ENCODE data around the gene FAM43B.

Gene FAM43B

GRCh38 chr1:20546637-20547036 is 5.7 kb upstream of the FAM43B start:
- TF ChIP-seq, protein P1, sequence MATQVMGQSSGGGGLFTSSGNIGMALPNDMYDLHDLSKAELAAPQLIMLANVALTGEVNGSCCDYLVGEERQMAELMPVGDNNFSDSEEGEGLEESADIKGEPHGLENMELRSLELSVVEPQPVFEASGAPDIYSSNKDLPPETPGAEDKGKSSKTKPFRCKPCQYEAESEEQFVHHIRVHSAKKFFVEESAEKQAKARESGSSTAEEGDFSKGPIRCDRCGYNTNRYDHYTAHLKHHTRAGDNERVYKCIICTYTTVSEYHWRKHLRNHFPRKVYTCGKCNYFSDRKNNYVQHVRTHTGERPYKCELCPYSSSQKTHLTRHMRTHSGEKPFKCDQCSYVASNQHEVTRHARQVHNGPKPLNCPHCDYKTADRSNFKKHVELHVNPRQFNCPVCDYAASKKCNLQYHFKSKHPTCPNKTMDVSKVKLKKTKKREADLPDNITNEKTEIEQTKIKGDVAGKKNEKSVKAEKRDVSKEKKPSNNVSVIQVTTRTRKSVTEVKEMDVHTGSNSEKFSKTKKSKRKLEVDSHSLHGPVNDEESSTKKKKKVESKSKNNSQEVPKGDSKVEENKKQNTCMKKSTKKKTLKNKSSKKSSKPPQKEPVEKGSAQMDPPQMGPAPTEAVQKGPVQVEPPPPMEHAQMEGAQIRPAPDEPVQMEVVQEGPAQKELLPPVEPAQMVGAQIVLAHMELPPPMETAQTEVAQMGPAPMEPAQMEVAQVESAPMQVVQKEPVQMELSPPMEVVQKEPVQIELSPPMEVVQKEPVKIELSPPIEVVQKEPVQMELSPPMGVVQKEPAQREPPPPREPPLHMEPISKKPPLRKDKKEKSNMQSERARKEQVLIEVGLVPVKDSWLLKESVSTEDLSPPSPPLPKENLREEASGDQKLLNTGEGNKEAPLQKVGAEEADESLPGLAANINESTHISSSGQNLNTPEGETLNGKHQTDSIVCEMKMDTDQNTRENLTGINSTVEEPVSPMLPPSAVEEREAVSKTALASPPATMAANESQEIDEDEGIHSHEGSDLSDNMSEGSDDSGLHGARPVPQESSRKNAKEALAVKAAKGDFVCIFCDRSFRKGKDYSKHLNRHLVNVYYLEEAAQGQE (IDR thresholded peaks at IDR 0.05; ENCODE audit: insufficient read depth in 1 of 2, low read depth in 2 of 2, low read length in 2 of 2) = no peak

GRCh38 chr1:20551161-20551560 is 1.2 kb upstream of the FAM43B start:
- TF ChIP-seq TAF1 (IDR thresholded peaks at IDR 0.05; ENCODE audit: borderline replicate concordance, insufficient read depth, low read length) = no peak
- no peak for TF ChIP-seq SIN3A (IDR thresholded peaks at IDR 0.05; ENCODE audit: borderline replicate concordance, insufficient read depth, low read length)
- TF ChIP-seq, protein P1 (IDR thresholded peaks at IDR 0.05; ENCODE audit: insufficient read depth in 1 of 2, low read depth in 2 of 2, low read length in 2 of 2) = no peak
- no peak for TF ChIP-seq FOXP2 (optimal IDR thresholded peaks at IDR 0.05; ENCODE audit: borderline replicate concordance, extremely low read depth, extremely low read length, insufficient read depth)
- no peak for TF ChIP-seq POLR2AphosphoS5 (IDR thresholded peaks at IDR 0.05; ENCODE audit: low read depth, low read length)

- TF ChIP-seq POLR2AphosphoS5 (IDR thresholded peaks at IDR 0.05; ENCODE audit: low read depth, low read length) (no peak), SIN3A (IDR thresholded peaks at IDR 0.05; ENCODE audit: borderline replicate concordance, insufficient read depth, low read length) (no peak)
These were observed 514 bp downstream of the FAM43B start for GRCh38 chr1:20552728-20553445.

GRCh38 chr1:20555025-20555757 is 2.8 kb downstream of the FAM43B start:
- TF ChIP-seq POLR2AphosphoS5 (IDR thresholded peaks at IDR 0.05; ENCODE audit: low read depth, low read length) (no peak), TAF1 (IDR thresholded peaks at IDR 0.05; ENCODE audit: borderline replicate concordance, insufficient read depth, low read length) (no peak)

GRCh38 chr1:20555758-20556120 is 3.4 kb downstream of the FAM43B start:
- TF ChIP-seq TAF1 (IDR thresholded peaks at IDR 0.05; ENCODE audit: borderline replicate concordance, insufficient read depth, low read length) = no peak
- TF ChIP-seq FOXP2 (optimal IDR thresholded peaks at IDR 0.05; ENCODE audit: borderline replicate concordance, extremely low read depth, extremely low read length, insufficient read depth) = no peak
- TF ChIP-seq, protein P1 (IDR thresholded peaks at IDR 0.05; ENCODE audit: insufficient read depth in 1 of 2, low read depth in 2 of 2, low read length in 2 of 2) = no peak
- TF ChIP-seq SIN3A (IDR thresholded peaks at IDR 0.05; ENCODE audit: borderline replicate concordance, insufficient read depth, low read length) = no peak
- TF ChIP-seq POLR2AphosphoS5 (IDR thresholded peaks at IDR 0.05; ENCODE audit: low read depth, low read length) = no peak

DNA sequence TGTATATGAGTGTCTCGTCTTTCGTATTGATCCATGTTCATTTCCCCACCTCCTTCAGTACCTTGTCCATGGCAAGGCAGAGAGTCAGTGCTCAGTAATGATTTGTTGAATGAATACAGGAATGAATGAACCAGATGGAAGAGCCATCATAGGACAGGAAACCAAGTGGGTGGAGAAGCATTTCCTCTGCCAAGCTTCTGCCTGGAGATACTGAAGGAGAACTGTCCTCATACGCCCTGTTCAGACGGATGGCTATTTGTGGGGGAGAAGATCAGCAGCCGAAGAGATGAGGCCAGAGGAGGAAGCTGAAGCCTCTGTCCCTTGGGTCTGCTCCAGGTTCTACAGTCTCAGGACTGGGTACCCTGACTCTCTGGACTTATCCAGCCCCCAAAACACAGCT is 5.8 kb downstream of the FAM43B start:
- TF ChIP-seq FOXP2 (optimal IDR thresholded peaks at IDR 0.05; ENCODE audit: borderline replicate concordance, extremely low read depth, extremely low read length, insufficient read depth) = no peak
- TF ChIP-seq, protein P1 (IDR thresholded peaks at IDR 0.05; ENCODE audit: insufficient read depth in 1 of 2, low read depth in 2 of 2, low read length in 2 of 2) = no peak
- TF ChIP-seq TAF1 (IDR thresholded peaks at IDR 0.05; ENCODE audit: borderline replicate concordance, insufficient read depth, low read length) = no peak
- no peak for TF ChIP-seq POLR2AphosphoS5 (IDR thresholded peaks at IDR 0.05; ENCODE audit: low read depth, low read length)
- no peak for TF ChIP-seq SIN3A (IDR thresholded peaks at IDR 0.05; ENCODE audit: borderline replicate concordance, insufficient read depth, low read length)

Data from PFSK-1 (cell line).